Neural progenitor cell (in vitro differentiated cells): ENCODE data around the gene PVALEF.

Experiments
- CTCF ChIP-seq: fragments of 200-600 bp; sonication (generic); IDR thresholded peaks from 2 replicates; pipeline ENCODE4 v1.5.1; 2017; ENCODE audit warnings: antibody characterized with exemption, mild to moderate bottlenecking
- EZH2 ChIP-seq: fragments of 200-600 bp; sonication (generic); IDR thresholded peaks from 2 replicates; pipeline ENCODE4 v1.6.1; 2017; ENCODE audit warnings: antibody characterized with exemption, mild to moderate bottlenecking, moderate library complexity
- EZH2phosphoT487 ChIP-seq: fragments of 200-600 bp; sonication (generic); IDR thresholded peaks from 2 replicates; pipeline ENCODE4 v1.6.1; 2017; ENCODE audit warnings: antibody characterized with exemption

GRCh38 chr17:81189670-81190530, 24.6 kb downstream of the PVALEF start:
- TF ChIP-seq EZH2 (no peak), CTCF (peak; percentile 40), EZH2phosphoT487 (no peak)
